ENCODE results near the gene SOX30. TPM values are rescaled to one million over a fixed set of nuclear protein-coding genes. Genes with fewer than 3 reads are reported as not detected.

SOX30 gene
- polyA plus RNA-seq, 1 donor = 0.26 TPM

Other genes starting within 250 kb of the SOX30 start
- gene NIPAL4, start 192.2 kb downstream of the SOX30 start, polyA plus RNA-seq (ENCODE audit: insufficient read length) = 0.22 TPM
- 17.7 TPM for gene ADAM19, start 76.7 kb downstream of the SOX30 start, polyA plus RNA-seq (ENCODE audit: insufficient read length)
- not detected for gene C5orf52, start 19.1 kb upstream of the SOX30 start, polyA plus RNA-seq (ENCODE audit: insufficient read length)
- 25.7 TPM for gene THG1L, start 79.0 kb upstream of the SOX30 start, polyA plus RNA-seq (ENCODE audit: insufficient read length)
- 10.6 TPM for gene LSM11, start 91.3 kb upstream of the SOX30 start, polyA plus RNA-seq (ENCODE audit: insufficient read length)
- gene CLINT1, start 206.7 kb upstream of the SOX30 start, polyA plus RNA-seq (ENCODE audit: insufficient read length) = 58.1 TPM

All from hindlimb muscle (tissue), 1 donor.